Naive thymus-derived CD4-positive, alpha-beta T cell (primary cell): ENCODE results near the gene CEP41. TPM values are rescaled to one million over a fixed set of nuclear protein-coding genes. Genes with fewer than 3 reads are reported as not detected.

Experiments
- ATAC-seq: fragments of 150-1000 bp; cut with Tn5 transposase; 2 replicates; pipeline ENCODE4 v1.10.0; 2021; ENCODE audit warnings: mild to moderate bottlenecking, moderate library complexity
- CTCF ChIA-PET: fragments of 350-600 bp; sonication (Branson Sonifier 250); formaldehyde crosslinking; loops from one replicate; lab custom pipeline; 2021; ENCODE audit warnings: antibody characterized with exemption; lab: Charles Lee
- POLR2A ChIA-PET: fragments of 350-600 bp; sonication (Branson Sonifier 250); formaldehyde crosslinking; loops from one replicate; lab custom pipeline; 2021; ENCODE audit warnings: antibody characterized with exemption, inconsistent platforms; lab: Charles Lee
- DNase-seq, 9 donors: peaks; one replicate each; pipeline versions ENCODE4 v3.0.0 to v3.0.0-alpha.2; 2020 to 2022; ENCODE audit warnings: mixed read lengths in 1 of 9
- H3K27ac ChIP-seq: one replicate; pipeline ENCODE4 v1.7.0; 2013; ENCODE audit warnings: mild to moderate bottlenecking, low read depth, low read length, moderate library complexity
- H3K27me3 ChIP-seq, 2 donors: one replicate each; pipeline ENCODE4 v1.7.0; 2013; ENCODE audit warnings: low read length in 2 of 2, mild to moderate bottlenecking in 2 of 2, moderate library complexity in 2 of 2; ENCODE audit not compliant: control insufficient read depth in 2 of 2, insufficient read depth in 2 of 2
- H3K36me3 ChIP-seq, 3 experiments: 1 replicate in 2 of 3; 2 replicates in 1 of 3; pipeline ENCODE4 v1.7.0; 2013; ENCODE audit warnings: low read length in 3 of 3, mild to moderate bottlenecking in 3 of 3, moderate library complexity in 1 of 3; ENCODE audit not compliant: insufficient read depth in 3 of 3, control insufficient read depth in 2 of 3
- H3K4me1 ChIP-seq, 2 donors: one replicate each; pipeline ENCODE4 v1.7.0; 2013; ENCODE audit warnings: low read length in 2 of 2, mild to moderate bottlenecking in 2 of 2, moderate library complexity in 1 of 2; ENCODE audit not compliant: control insufficient read depth in 2 of 2, insufficient read depth in 2 of 2
- H3K4me3 ChIP-seq: 2 replicates; pipeline ENCODE4 v1.7.0; 2013; ENCODE audit warnings: mild to moderate bottlenecking, low read length
- H3K9me3 ChIP-seq, 3 experiments: 1 replicate in 2 of 3; 2 replicates in 1 of 3; pipeline ENCODE4 v1.7.0; 2013; ENCODE audit warnings: low read length in 3 of 3; ENCODE audit not compliant: control insufficient read depth in 2 of 3
- H3K27ac Mint-ChIP-seq, 9 donors: one replicate each; pipeline ENCODE4 v1.8.0; 2020 to 2022; ENCODE audit warnings: mixed read lengths in 9 of 9, mild to moderate bottlenecking in 8 of 9, moderate library complexity in 5 of 9, inconsistent platforms in 2 of 9
- H3K27me3 Mint-ChIP-seq, 5 donors: one replicate each; pipeline ENCODE4 v1.8.0; 2021 to 2022; ENCODE audit warnings: mixed read lengths in 5 of 5, mild to moderate bottlenecking in 1 of 5
- H3K36me3 Mint-ChIP-seq, 5 donors: one replicate each; pipeline ENCODE4 v1.8.0; 2020 to 2022; ENCODE audit warnings: mixed read lengths in 5 of 5, mild to moderate bottlenecking in 3 of 5, inconsistent platforms in 1 of 5
- H3K4me1 Mint-ChIP-seq, 7 donors: one replicate each; pipeline ENCODE4 v1.8.0; 2020 to 2022; ENCODE audit warnings: mixed read lengths in 7 of 7, mild to moderate bottlenecking in 3 of 7, inconsistent platforms in 1 of 7
- H3K4me3 Mint-ChIP-seq, 10 donors: one replicate each; pipeline ENCODE4 v1.8.0; 2020 to 2022; ENCODE audit warnings: mild to moderate bottlenecking in 10 of 10, mixed read lengths in 10 of 10, moderate library complexity in 6 of 10, inconsistent platforms in 2 of 10
- H3K9me3 Mint-ChIP-seq, 11 donors: one replicate each; pipeline ENCODE4 v1.8.0; 2020 to 2022; ENCODE audit warnings: mixed read lengths in 11 of 11, mild to moderate bottlenecking in 4 of 11, inconsistent platforms in 1 of 11, moderate library complexity in 1 of 11
- intact Hi-C, 2 donors: fragments of 100-400 bp; cut with micrococcal nuclease; formaldehyde crosslinking; loops; one replicate each; pipeline ENCODE4 v1.15.1; 2023
- polyA plus RNA-seq, 2 donors: library from polyadenylated mRNA; unstranded; fragments of 300-500 nt; fragmentation: Illumina TruSeq; gene quantifications; one replicate each; pipeline ENCODE4 v1.2.3, GENCODE V29; 2021
- total RNA-seq, 6 experiments: library from RNA in 5 of 6; stranded (reverse) in 5 of 6; gene quantifications; 1 replicate in 5 of 6; 2 replicates in 1 of 6; pipeline ENCODE4 v1.2.3 and lab custom pipeline; 2021 to 2026

CEP41 gene
- total and polyA plus RNA-seq, 7 experiments from 2014 or later: 6.9 to 29.6 (median 13.3) TPM

- Histone ChIP-seq H3K4me3 (no peak within 1 kb of the TSS), H3K4me1 (no peaks in the 10 kb centered on the region), H3K27ac (no peak within 1 kb of the TSS), H3K9me3 (no peaks in the 10 kb centered on the region), H3K27me3 (no peaks in the 10 kb centered on the region), H3K36me3 (no peaks in the 10 kb centered on the region)
- H3K36me3 Mint-ChIP-seq: no peaks in the 10 kb centered on the region
- no peaks in the 10 kb centered on the region for H3K4me1 Mint-ChIP-seq
- no peak within 1 kb of the TSS for H3K4me3 Mint-ChIP-seq
- intact Hi-C loops: no loop called here
- H3K27me3 Mint-ChIP-seq: peaks cover 0 to 3% (median 0%) of the 10 kb centered on the region in 5 donors
- POLR2A ChIA-PET: no interaction called here
- peaks cover 0 to 7% (median 0%) of the 10 kb centered on the region in 11 donors for H3K9me3 Mint-ChIP-seq
- CTCF ChIA-PET: no interaction called here
- no peak within 1 kb of the TSS for H3K27ac Mint-ChIP-seq
- ATAC-seq: no peak
- no peak for DNase-seq
Measured at GRCh38 chr7:130344271-130344866, 96.4 kb downstream of the CEP41 start, which contains the start of gene CPA5. TSS of gene CPA5 (plus strand) at chr7:130344816. CDS start at chr7:130346486, 1,670 bp downstream.

Other genes with a start within 250 kb of the CEP41 start
- 10 to 100 TPM; 18.8 to 37.3 (median 35.1) TPM for gene TMEM209, start 235.6 kb downstream of the CEP41 start, total RNA-seq
- gene TMEM209, start 235.6 kb downstream of the CEP41 start, polyA plus RNA-seq: 10 to 100 TPM; 38.0 to 53.9 TPM
- not detected for gene SSMEM1, start 233.2 kb downstream of the CEP41 start, total RNA-seq
- gene SSMEM1, start 233.2 kb downstream of the CEP41 start, polyA plus RNA-seq: not detected
- gene CPA2, start 174.2 kb downstream of the CEP41 start, total RNA-seq: not detected
- gene CPA2, start 174.2 kb downstream of the CEP41 start, polyA plus RNA-seq: not detected
- not detected for gene CPA4, start 147.9 kb downstream of the CEP41 start, total RNA-seq
- gene CPA4, start 147.9 kb downstream of the CEP41 start, polyA plus RNA-seq: not detected
- gene CPA5, start 96.2 kb downstream of the CEP41 start, total RNA-seq: 1 to 10 TPM in 2 of 5 experiments, under 1 TPM in 1, not detected in 2; 0.77 to 5.2 (median 1.0) TPM
- 1 to 10 TPM; 3.9 to 7.9 TPM for gene CPA5, start 96.2 kb downstream of the CEP41 start, polyA plus RNA-seq
- gene CPA1, start 60.5 kb downstream of the CEP41 start, total RNA-seq: not detected
- not detected for gene CPA1, start 60.5 kb downstream of the CEP41 start, polyA plus RNA-seq
- 1 to 10 TPM; 1.6 to 5.0 (median 4.1) TPM for gene MEST, start 51.1 kb upstream of the CEP41 start, total RNA-seq
- 1 to 10 TPM; 7.0 to 8.7 TPM for gene MEST, start 51.1 kb upstream of the CEP41 start, polyA plus RNA-seq
- 10 to 100 TPM in 2 of 5 experiments, 1 to 10 TPM in 3; 8.1 to 12.4 (median 9.4) TPM for gene COPG2, start 227.7 kb upstream of the CEP41 start, total RNA-seq
- 1 to 10 TPM; 2.6 to 6.7 TPM for gene COPG2, start 227.7 kb upstream of the CEP41 start, polyA plus RNA-seq
- gene TSGA13, start 245.5 kb upstream of the CEP41 start, total RNA-seq: not detected
- gene TSGA13, start 245.5 kb upstream of the CEP41 start, polyA plus RNA-seq: not detected